NB4 (cell line): Measurements from ENCODE around the gene ECE1.

Experiments used
- CTCF ChIP-seq: IDR thresholded peaks from one replicate; pipeline ENCODE4 v1.5.1; 2012; ENCODE audit warnings: low read depth, low read length
- POLR2A ChIP-seq: IDR thresholded peaks from 2 replicates; pipeline ENCODE4 v1.6.1; 2011; ENCODE audit warnings: mild to moderate bottlenecking; ENCODE audit not compliant: insufficient read length; ENCODE audit errors: extremely low read depth

- TF ChIP-seq CTCF (no peak), POLR2A (no peak)
Measured at GRCh38 chr1:21297975-21298374, 7.7 kb upstream of the ECE1 start.
